ENCODE measurements around the gene ABTB2. TPM values are rescaled to one million over a fixed set of nuclear protein-coding genes. Genes with fewer than 3 reads are reported as not detected.

Gene ABTB2
- total and polyA plus RNA-seq, 12 donors: 2.5 to 19.1 (median 14.2) TPM

GRCh38 chr11:34358258-34358727, 483 bp upstream of the ABTB2 start:
- Histone ChIP-seq H3K36me3 (no peaks in the 10 kb centered on the region), H3K9me3 (no peaks in the 10 kb centered on the region), H3K27me3 (peaks cover 0 to 34% (median 24%) of the 10 kb centered on the region in 7 donors), H3K27ac (peak overlapping the region in 9 of 10 donors; percentile 10 to 68 (median 47)), H3K4me3 (peak overlapping the region; percentile 26 to 74 (median 49)), H3K4me1 (peaks cover 9 to 46% (median 37%) of the 10 kb centered on the region in 9 donors)
- ATAC-seq (peak; percentile 12 to 38 (median 30)), DNase-seq (peak; percentile 38 to 55)
- WGBS, 2 donors: 1% methylated on average over 25 of the region's 25 CpGs
- intact Hi-C loops (cut with DNase I): loop anchor here in 9 of 10 donors (1.0 to 10.0 kb wide), 16 partner anchors 46 to 501 kb away; partner anchors contain the start of genes CAPRIN1 (in 1 of the 9) and NAT10 (in 1 of the 9)
- no peak for TF ChIP-seq CTCF (IDR thresholded peaks at IDR 0.05)

- H3K27ac ChIP-seq: peak overlapping the region; percentile 26 to 87 (median 80)
- H3K9me3 ChIP-seq: no peaks in the 10 kb centered on the region
- peaks cover 0 to 43% (median 32%) of the 10 kb centered on the region in 7 donors for H3K27me3 ChIP-seq
- no peaks in the 10 kb centered on the region for H3K36me3 ChIP-seq
- H3K4me3 ChIP-seq: peak overlapping the region; percentile 26 to 88 (median 68)
- peak; percentile 38 to 86 (median 52) for ATAC-seq
- peak; percentile 40 to 71 for DNase-seq
- intact Hi-C loops (cut with DNase I): loop anchor here in 7 of 10 donors (5.0 to 10.0 kb wide), 11 partner anchors 45 to 500 kb away; partner anchors contain the start of genes CAPRIN1 (in 1 of the 7) and NAT10 (in 1 of the 7)
- TF ChIP-seq CTCF (IDR thresholded peaks at IDR 0.05): peak in 3 of 9 donors; percentile 10 to 32 (median 25)
- peaks cover 9 to 46% (median 37%) of the 10 kb centered on the region in 9 donors for H3K4me1 ChIP-seq
- WGBS, 2 donors: 0 to 1% methylated on average over 81 to 83 of the region's 83 CpGs
These were observed 703 bp downstream of the ABTB2 start for GRCh38 chr11:34356913-34357700.

DNA sequence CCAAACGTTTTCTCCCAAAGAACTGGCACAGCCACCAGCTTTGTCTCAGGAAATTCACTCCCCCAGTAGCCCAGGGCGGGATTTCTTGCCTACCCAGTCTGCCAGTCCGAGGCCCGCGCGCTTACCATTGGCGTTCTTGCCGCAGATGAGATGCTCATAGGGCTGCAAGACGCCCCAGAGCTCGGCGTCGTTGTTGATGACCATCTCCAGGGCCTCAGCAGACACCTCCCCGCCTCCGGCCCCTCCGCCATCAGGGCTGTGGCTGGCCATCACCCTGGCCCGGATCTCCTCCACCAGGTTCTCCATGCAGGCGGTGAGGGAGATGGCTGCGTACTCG, 1.3 kb downstream of the ABTB2 start:
- H3K27ac ChIP-seq: peak overlapping the region in 7 of 10 donors; percentile 57 to 87 (median 81)
- peaks cover 9 to 46% (median 37%) of the 10 kb centered on the region in 9 donors for H3K4me1 ChIP-seq
- WGBS, 2 donors: 2 to 4% methylated on average over 19 of the region's 19 CpGs
- H3K36me3 ChIP-seq: no peaks in the 10 kb centered on the region
- peak overlapping the region; percentile 26 to 88 (median 68) for H3K4me3 ChIP-seq
- peak in 1 of 2 donors; percentile 23 for DNase-seq
- ATAC-seq: peak in 1 of 8 donors; percentile 2
- H3K9me3 ChIP-seq: no peaks in the 10 kb centered on the region
- intact Hi-C loops (cut with DNase I): loop anchor here in 7 of 10 donors (5.0 to 10.0 kb wide), 11 partner anchors 44 to 499 kb away; partner anchors contain the start of genes CAPRIN1 (in 1 of the 7) and NAT10 (in 1 of the 7)
- peaks cover 0 to 48% (median 33%) of the 10 kb centered on the region in 7 donors for H3K27me3 ChIP-seq
- no peak for TF ChIP-seq CTCF (IDR thresholded peaks at IDR 0.05)

DNA sequence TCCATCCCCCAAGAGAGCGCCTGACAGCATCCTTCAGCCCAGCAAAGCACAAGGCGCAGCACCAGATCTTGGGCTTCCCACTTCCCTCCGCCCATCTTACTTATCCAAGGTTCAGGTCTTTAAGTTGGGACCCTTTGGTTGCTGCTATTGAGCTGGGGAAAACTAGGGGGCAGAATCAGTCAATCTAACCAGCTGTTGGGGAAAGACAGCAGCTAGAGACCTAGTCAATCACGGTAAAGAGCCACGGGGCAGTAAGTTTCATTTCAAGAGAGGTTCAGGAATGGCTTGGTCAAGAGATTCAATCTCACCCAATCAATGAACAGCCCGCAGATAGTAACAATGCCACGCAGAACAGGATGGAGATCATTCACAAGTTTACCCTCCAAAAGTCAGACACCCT, 1.7 kb downstream of the ABTB2 start:
- peak overlapping the region in 1 of 10 donors; percentile 17 for H3K27ac ChIP-seq
- peaks cover 0 to 45% (median 30%) of the 10 kb centered on the region in 7 donors for H3K27me3 ChIP-seq
- DNase-seq (no peak), ATAC-seq (no peak)
- WGBS, 2 donors: 38 to 46% methylated on average over 7 of the region's 7 CpGs
- TF ChIP-seq CTCF (IDR thresholded peaks at IDR 0.05): no peak
- intact Hi-C loops (cut with DNase I): loop anchor here in 7 of 10 donors (5.0 to 10.0 kb wide), 11 partner anchors 44 to 499 kb away; partner anchors contain the start of genes CAPRIN1 (in 1 of the 7) and NAT10 (in 1 of the 7)
- H3K4me1 ChIP-seq: peaks cover 9 to 46% (median 37%) of the 10 kb centered on the region in 9 donors
- no peaks in the 10 kb centered on the region for H3K9me3 ChIP-seq
- peak overlapping the region; percentile 26 to 88 (median 68) for H3K4me3 ChIP-seq
- H3K36me3 ChIP-seq: no peaks in the 10 kb centered on the region
